H1 (cell line): ENCODE data around the gene STRIT1. TPM values are rescaled to one million over a fixed set of nuclear protein-coding genes. Genes with fewer than 3 reads are reported as not detected.

Source experiments
- CTCF ChIA-PET: fragments of 300-600 bp; sonication (Branson Sonifier 250); formaldehyde crosslinking; loops from one replicate; lab custom pipeline; 2021; ENCODE audit not compliant: partially characterized antibody; lab: Charles Lee
- POLR2A ChIA-PET: fragments of 300-600 bp; sonication (Branson Sonifier 250); formaldehyde crosslinking; loops from one replicate; lab custom pipeline; 2021; ENCODE audit warnings: inconsistent platforms; ENCODE audit not compliant: partially characterized antibody; lab: Charles Lee
- DNase-seq, 2 experiments: peaks; one replicate each; pipeline versions ENCODE4 v3.0.0 to v3.0.0-alpha.2; 2010 to 2022; ENCODE audit warnings: low spot score in 2 of 2, low read depth in 1 of 2, mixed read lengths in 1 of 2
- FAIRE-seq: peaks from 2 replicates; lab custom pipeline; 2011; peaks lifted over from hg19 to GRCh38; lab: Jason Lieb, UNC
- H2AFZ ChIP-seq: 2 replicates; pipeline ENCODE4 v1.8.1; 2012; ENCODE audit warnings: low read length, inconsistent platforms
- H2AK5ac ChIP-seq: 2 replicates; pipeline ENCODE4 v1.6.1; 2013; ENCODE audit warnings: low read depth, low read length
- H2BK120ac ChIP-seq: replicated peaks from 2 replicates; pipeline ENCODE3; 2013; ENCODE audit warnings: low read depth, low read length, inconsistent platforms
- H2BK12ac ChIP-seq: 2 replicates; pipeline ENCODE4 v1.6.1; 2013; ENCODE audit warnings: low read depth, low read length
- H2BK15ac ChIP-seq: 2 replicates; pipeline ENCODE4 v1.6.1; 2013; ENCODE audit warnings: low read length
- H2BK20ac ChIP-seq: 2 replicates; pipeline ENCODE4 v1.6.1; 2013; ENCODE audit warnings: low read length
- H2BK5ac ChIP-seq: 2 replicates; pipeline ENCODE4 v1.6.1; 2013; ENCODE audit warnings: low read depth, low read length
- H3K14ac ChIP-seq: 2 replicates; pipeline ENCODE4 v1.6.1; 2013; ENCODE audit warnings: inconsistent platforms; ENCODE audit not compliant: insufficient read length
- H3K18ac ChIP-seq: 2 replicates; pipeline ENCODE4 v1.6.1; 2013; ENCODE audit warnings: low read length; ENCODE audit errors: extremely low read depth
- H3K23ac ChIP-seq: 2 replicates; pipeline ENCODE4 v1.6.1; 2013; ENCODE audit warnings: inconsistent platforms; ENCODE audit not compliant: insufficient read length
- H3K23me2 ChIP-seq: 2 replicates; pipeline ENCODE4 v1.6.1; 2013; ENCODE audit warnings: low read depth, low read length
- H3K27ac ChIP-seq: 2 replicates; pipeline ENCODE4 v1.6.1; 2011; ENCODE audit warnings: low read depth, low read length, inconsistent platforms
- H3K27me3 ChIP-seq, 4 experiments: replicated peaks in 1 of 4; 1 replicate in 1 of 4; 2 replicates in 3 of 4; pipeline versions ENCODE4 v1.6.1 to v1.8.1; 2011 to 2013; ENCODE audit warnings: low read length in 3 of 4, mild to moderate bottlenecking in 3 of 4, inconsistent platforms in 2 of 4, mixed read lengths in 2 of 4, moderate library complexity in 1 of 4; ENCODE audit not compliant: control insufficient read depth in 3 of 4, insufficient read depth in 3 of 4; ENCODE audit errors: extremely low read depth in 1 of 4
- H3K36me3 ChIP-seq, 4 experiments: 2 replicates each; pipeline versions ENCODE4 v1.6.1 to v1.8.1; 2011 to 2013; ENCODE audit warnings: mild to moderate bottlenecking in 4 of 4, low read length in 3 of 4, moderate library complexity in 2 of 4, control low read depth in 1 of 4, inconsistent platforms in 1 of 4; ENCODE audit not compliant: insufficient read depth in 4 of 4, control insufficient read depth in 2 of 4
- H3K4ac ChIP-seq: replicated peaks from 2 replicates; pipeline ENCODE3; 2013; ENCODE audit warnings: low read length, low read depth, mixed read lengths, inconsistent platforms; ENCODE audit not compliant: insufficient read length
- H3K4me1 ChIP-seq, 4 experiments: replicated peaks in 1 of 4; 1 replicate in 1 of 4; 2 replicates in 3 of 4; pipeline versions ENCODE4 v1.6.1 to v1.8.1; 2011 to 2013; ENCODE audit warnings: low read length in 3 of 4, inconsistent platforms in 2 of 4, mixed read lengths in 1 of 4; ENCODE audit not compliant: insufficient read depth in 4 of 4, control insufficient read depth in 3 of 4
- H3K4me2 ChIP-seq, 2 experiments: 2 replicates each; pipeline versions ENCODE4 v1.6.1 to v1.8.1; 2011 to 2013; ENCODE audit warnings: low read depth in 2 of 2, low read length in 2 of 2, control low read depth in 1 of 2, inconsistent platforms in 1 of 2, mild to moderate bottlenecking in 1 of 2; ENCODE audit not compliant: insufficient read depth in 1 of 2
- H3K4me3 ChIP-seq, 4 experiments: fragments of 200-600, 300-600 bp in 1 of 4; sonication (generic), shearing (Covaris generic), sonication (Bioruptor Twin) in 1 of 4; 2 replicates each; pipeline versions ENCODE4 v1.5.1 to v1.8.1; 2011 to 2016; ENCODE audit warnings: low read length in 4 of 4, low read depth in 3 of 4, control low read depth in 2 of 4, inconsistent platforms in 2 of 4, mild to moderate bottlenecking in 2 of 4, mixed read lengths in 1 of 4, moderate library complexity in 1 of 4; ENCODE audit not compliant: insufficient read depth in 2 of 4; ENCODE audit errors: extremely low read depth in 1 of 4
- H3K56ac ChIP-seq: replicated peaks from 2 replicates; pipeline ENCODE3; 2013; ENCODE audit warnings: low read depth, mild to moderate bottlenecking, mixed read lengths, low read length, inconsistent platforms; ENCODE audit not compliant: insufficient read length
- H3K79me1 ChIP-seq: 2 replicates; pipeline ENCODE4 v1.6.1; 2013; ENCODE audit warnings: low read depth, low read length, control low read depth
- H3K79me2 ChIP-seq, 2 experiments: 2 replicates each; pipeline versions ENCODE4 v1.6.1 to v1.8.1; 2012 to 2013; ENCODE audit warnings: low read length in 2 of 2, mild to moderate bottlenecking in 2 of 2, inconsistent platforms in 1 of 2; ENCODE audit not compliant: insufficient read depth in 2 of 2, control insufficient read depth in 1 of 2
- H3K9ac ChIP-seq, 4 experiments: replicated peaks in 1 of 4; 1 replicate in 1 of 4; 2 replicates in 3 of 4; pipeline versions ENCODE4 v1.6.1 to v1.8.1; 2011 to 2013; ENCODE audit warnings: low read depth in 3 of 4, low read length in 3 of 4, control low read depth in 2 of 4, mild to moderate bottlenecking in 2 of 4, moderate library complexity in 2 of 4, inconsistent platforms in 1 of 4; ENCODE audit errors: extremely low read depth in 1 of 4
- H3K9me3 ChIP-seq, 2 experiments: 2 replicates each; pipeline versions ENCODE4 v1.6.1 to v1.8.1; 2012 to 2013; ENCODE audit warnings: mild to moderate bottlenecking in 2 of 2, moderate library complexity in 2 of 2, control low read depth in 1 of 2, inconsistent platforms in 1 of 2, low read depth in 1 of 2, low read length in 1 of 2, mixed read lengths in 1 of 2; ENCODE audit not compliant: insufficient read depth in 2 of 2
- H4K20me1 ChIP-seq, 2 experiments: replicated peaks in 1 of 2; 2 replicates each; pipeline versions ENCODE3 to v1.8.1; 2011 to 2013; ENCODE audit warnings: inconsistent platforms in 2 of 2, low read length in 2 of 2, mild to moderate bottlenecking in 1 of 2; ENCODE audit not compliant: insufficient read depth in 2 of 2, control insufficient read depth in 1 of 2
- H4K5ac ChIP-seq: 2 replicates; pipeline ENCODE4 v1.6.1; 2013; ENCODE audit warnings: low read length, low read depth, mixed read lengths, inconsistent platforms; ENCODE audit not compliant: insufficient read length
- H4K8ac ChIP-seq: 2 replicates; pipeline ENCODE4 v1.8.0; 2013; ENCODE audit warnings: mild to moderate bottlenecking, moderate library complexity, low read length, inconsistent platforms; ENCODE audit not compliant: insufficient read depth; ENCODE audit errors: extremely low read depth
- H4K91ac ChIP-seq: replicated peaks from 2 replicates; pipeline ENCODE3; 2013; ENCODE audit warnings: low read length, mixed read lengths, inconsistent platforms; ENCODE audit not compliant: insufficient read length
- ASH2L ChIP-seq: fragments of 200-600, 300-600 bp; sonication (generic); IDR thresholded peaks from one replicate; pipeline ENCODE4 v1.7.1; 2017; ENCODE audit warnings: low read length
- ATF2 ChIP-seq: IDR thresholded peaks from 2 replicates; pipeline ENCODE4 v1.6.1; 2012; ENCODE audit warnings: low read length, inconsistent platforms
- BRCA1 ChIP-seq: IDR thresholded peaks from 2 replicates; pipeline ENCODE4 v1.6.1; 2012; ENCODE audit warnings: low read depth, low read length, improper control_type of control experiment
- GABPA ChIP-seq: IDR thresholded peaks from 2 replicates; pipeline ENCODE4 v1.6.1; 2011; ENCODE audit warnings: mild to moderate bottlenecking, low read length, moderate library complexity, borderline replicate concordance; ENCODE audit not compliant: insufficient read depth
- JUN ChIP-seq: IDR thresholded peaks from 2 replicates; pipeline ENCODE4 v1.6.1; 2011; ENCODE audit warnings: low read depth, mild to moderate bottlenecking, improper control_type of control experiment, low read length
- JUND ChIP-seq: IDR thresholded peaks from 2 replicates; pipeline ENCODE4 v1.6.1; 2011; ENCODE audit warnings: mild to moderate bottlenecking, improper control_type of control experiment, low read length
- MAX ChIP-seq: IDR thresholded peaks from 2 replicates; pipeline ENCODE4 v1.6.1; 2012; ENCODE audit warnings: inconsistent platforms
- PHF8 ChIP-seq: fragments of 200-600 bp; sonication (generic); conservative IDR thresholded peaks from 2 replicates; pipeline ENCODE4 v1.7.1; 2012; ENCODE audit warnings: low read depth, mild to moderate bottlenecking, inconsistent platforms, low read length, moderate library complexity
- POLR2AphosphoS5 ChIP-seq: IDR thresholded peaks from 2 replicates; pipeline ENCODE4 v1.6.1; 2011; ENCODE audit warnings: low read depth, low read length
- SIN3A ChIP-seq, 2 experiments: IDR thresholded peaks in 1 of 2; conservative IDR thresholded peaks in 1 of 2; 2 replicates each; pipeline ENCODE4 v1.6.1; 2011 to 2012; ENCODE audit warnings: low read length in 2 of 2, improper control_type of control experiment in 1 of 2, low read depth in 1 of 2, mild to moderate bottlenecking in 1 of 2
- TCF12 ChIP-seq: IDR thresholded peaks from 2 replicates; pipeline ENCODE4 v1.6.1; 2011; ENCODE audit warnings: low read depth, mild to moderate bottlenecking, low read length
- TEAD4 ChIP-seq: IDR thresholded peaks from 2 replicates; pipeline ENCODE4 v1.6.1; 2012; ENCODE audit warnings: low read depth, low read length, inconsistent platforms, mixed read lengths
- WGBS, 2 experiments: shearing (Covaris generic) in 1 of 2; methylation state at CpG; one replicate each; pipeline versions ENCODE4 v1.1.6 to v1.1.7; 2013 to 2015; ENCODE audit warnings: low lambda C conversion rate in 2 of 2, mixed read lengths in 2 of 2, inconsistent platforms in 1 of 2, low coverage in 1 of 2, missing lambda C conversion rate in 1 of 2; ENCODE audit not compliant: insufficient replicate concordance in 2 of 2, insufficient coverage in 1 of 2, insufficient read length in 1 of 2; ENCODE audit errors: extremely low coverage in 1 of 2, missing lambda C conversion rate in 1 of 2; 5-methylcytosine and 5-hydroxymethylcytosine counted together
- polyA plus RNA-seq, 7 experiments: library from polyadenylated mRNA; depleted of rRNA in 3 of 7; stranded (reverse) in 5 of 7; unstranded in 2 of 7; fragments of >200 nt in 5 of 7; fragments of 200-250 nt in 2 of 7; gene quantifications; 1 replicate in 5 of 7; 2 replicates in 1 of 7; 4 replicates in 1 of 7; pipeline versions ENCODE4 v1.2.1 to v1.2.3, GENCODE V29; 2011 to 2013; ENCODE audit warnings: missing spikeins in 2 of 7, mixed read lengths in 2 of 7
- total RNA-seq: library from RNA; stranded (reverse); fragmentation: NEBNext Ultra II Directional; extraction: Animal tissue kit (Norgen Biotek cat#: 25700); gene quantifications from 2 replicates; pipeline ENCODE4 v1.2.1, GENCODE V29; 2021

Gene STRIT1
- total and polyA plus RNA-seq, 2 of the 8 experiments (the other 6 are each of a cell fraction or from before 2014, with no cell fraction given) = 0.15 to 0.47 TPM

GRCh38 chr3:155326244-155326643 is 32.8 kb upstream of the STRIT1 start:
- H4K20me1 ChIP-seq = no peaks in the 10 kb centered on the region
- H3K79me2 ChIP-seq = no peaks in the 10 kb centered on the region
- no peak overlapping the region for H3K23ac ChIP-seq
- DNase-seq = no peak
- H3K9me3 ChIP-seq = no peaks in the 10 kb centered on the region
- H3K36me3 ChIP-seq = no peaks in the 10 kb centered on the region
- WGBS, 2 experiments = 95% methylated on average over 5 of the region's 5 CpGs; no CpG with 5 or more reads in 1 of the 2 experiments
- H2AFZ ChIP-seq = no peak overlapping the region
- no peak overlapping the region for H2BK15ac ChIP-seq
- H2BK20ac ChIP-seq = peak overlapping the region; percentile 50; the same call in 1 of the 2 replicates
- no peak overlapping the region for H3K4me3 ChIP-seq
- no peaks in the 10 kb centered on the region for H3K79me1 ChIP-seq
- H2BK120ac ChIP-seq = no peak overlapping the region
- no peak overlapping the region for H2BK5ac ChIP-seq
- no peak overlapping the region for H2AK5ac ChIP-seq
- no peak overlapping the region for H3K4me2 ChIP-seq
- no peak overlapping the region for H4K91ac ChIP-seq
- no peak overlapping the region for H3K27ac ChIP-seq
- H4K8ac ChIP-seq = no peak overlapping the region
- no peak overlapping the region for H3K14ac ChIP-seq
- H3K4ac ChIP-seq = no peak overlapping the region
- ChIA-PET POLR2A (no interaction called here), CTCF (interaction anchor here (0.7 to 1.4 kb wide), 4 partner anchors 95 to 933 kb away, joined by 3 to 4 read pairs (median 4); no protein-coding TSS in a partner anchor)
- H2BK12ac ChIP-seq = no peak overlapping the region
- no peaks in the 10 kb centered on the region; the same call in 1 of the 2 replicates for H3K23me2 ChIP-seq
- no peaks in the 10 kb centered on the region for H3K4me1 ChIP-seq
- no peak overlapping the region for H4K5ac ChIP-seq
- no peak overlapping the region for H3K9ac ChIP-seq
- H3K18ac ChIP-seq = no peak overlapping the region
- no peaks in the 10 kb centered on the region for H3K27me3 ChIP-seq
- FAIRE-seq = no peak
- H3K56ac ChIP-seq = no peak overlapping the region
- TF ChIP-seq ATF2 (no peak), SIN3A (conservative IDR thresholded peaks at IDR 0.05 in 1 of 2, IDR thresholded peaks at IDR 0.05 in 1 of 2; ENCODE audit: low read depth in 1 of 2, low read length in 2 of 2) (no peak), BRCA1 (no peak), PHF8 (no peak), TEAD4 (no peak), MAX (no peak), JUND (no peak), TCF12 (no peak), POLR2AphosphoS5 (no peak), ASH2L (no peak), JUN (no peak), GABPA (no peak)
